Measurements from ENCODE around the gene HELZ2.

Gene HELZ2

GRCh38 chr20:63597651-63598478 lies 23.8 kb upstream of the HELZ2 start:
- no peak for DNase-seq

GRCh38 chr20:63596423-63596822 lies 22.4 kb upstream of the HELZ2 start:
- DNase-seq, result no peak

GRCh38 chr20:63595416-63596127 lies 21.5 kb upstream of the HELZ2 start:
- no peak for DNase-seq

GRCh38 chr20:63594043-63594561 lies 20.1 kb upstream of the HELZ2 start:
- no peak for DNase-seq

GRCh38 chr20:63592661-63593060 lies 18.6 kb upstream of the HELZ2 start:
- no peak for DNase-seq

- DNase-seq, result no peak
These were observed 17.8 kb upstream of the HELZ2 start for GRCh38 chr20:63591786-63592355.

GRCh38 chr20:63591147-63591533 lies 17.1 kb upstream of the HELZ2 start:
- no peak for DNase-seq

GRCh38 chr20:63590218-63591146 lies 16.4 kb upstream of the HELZ2 start:
- DNase-seq, result no peak

- DNase-seq, result no peak
These were observed 15.5 kb upstream of the HELZ2 start for GRCh38 chr20:63589261-63590217.

- DNase-seq, result no peak
These were observed 14.6 kb upstream of the HELZ2 start for GRCh38 chr20:63588641-63589041.

GRCh38 chr20:63587776-63588591 lies 13.9 kb upstream of the HELZ2 start:
- DNase-seq, result no peak

- no peak for DNase-seq
These were observed 13.2 kb upstream of the HELZ2 start for GRCh38 chr20:63587256-63587655.

GRCh38 chr20:63586797-63587196 lies 12.8 kb upstream of the HELZ2 start:
- no peak for DNase-seq

- no peak for DNase-seq
These were observed 11.9 kb upstream of the HELZ2 start for GRCh38 chr20:63585616-63586565.

- no peak for DNase-seq
These were observed 8.5 kb upstream of the HELZ2 start for GRCh38 chr20:63582382-63583063.

GRCh38 chr20:63580796-63581461 lies 6.9 kb upstream of the HELZ2 start:
- DNase-seq, result peak; percentile 71

- no peak for DNase-seq
These were observed 5.1 kb upstream of the HELZ2 start for GRCh38 chr20:63579017-63579694.
